Neuronal stem cell (in vitro differentiated cells): ENCODE results near the gene HES1.
"Not testable (repeated sequence)": the region's sequence is repeated elsewhere in the genome, so short reads cannot be mapped to it uniquely, and the experiment has no call there.

ENCODE experiments used
- DNase-seq: peaks from one replicate; pipeline ENCODE4 v3.0.0-alpha.2; 2013; ENCODE audit warnings: low spot score
- H2AFZ ChIP-seq: one replicate; pipeline ENCODE4 v1.6.1; 2013; ENCODE audit warnings: mild to moderate bottlenecking, low read length, inconsistent platforms
- H2AK5ac ChIP-seq: 2 replicates; pipeline ENCODE4 v1.6.1; 2013; ENCODE audit warnings: low read depth, mild to moderate bottlenecking, inconsistent platforms, low read length, moderate library complexity, mixed read lengths
- H2BK120ac ChIP-seq: 2 replicates; pipeline ENCODE4 v1.6.1; 2013; ENCODE audit warnings: low read depth, mild to moderate bottlenecking, inconsistent platforms, low read length, moderate library complexity, mixed read lengths
- H2BK12ac ChIP-seq: one replicate; pipeline ENCODE4 v1.6.1; 2013; ENCODE audit warnings: low read length, inconsistent platforms
- H2BK15ac ChIP-seq: 2 replicates; pipeline ENCODE4 v1.6.1; 2013; ENCODE audit warnings: mild to moderate bottlenecking, low read length, inconsistent platforms, mixed read lengths
- H2BK5ac ChIP-seq: one replicate; pipeline ENCODE4 v1.6.1; 2013; ENCODE audit warnings: inconsistent platforms, mild to moderate bottlenecking, low read length, moderate library complexity
- H3K14ac ChIP-seq: one replicate; pipeline ENCODE4 v1.6.1; 2013; ENCODE audit warnings: low read length, inconsistent platforms
- H3K18ac ChIP-seq: 2 replicates; pipeline ENCODE4 v1.6.1; 2013; ENCODE audit warnings: low read length, inconsistent platforms
- H3K23ac ChIP-seq: 2 replicates; pipeline ENCODE4 v1.6.1; 2013; ENCODE audit warnings: low read depth, mild to moderate bottlenecking, mixed read lengths, low read length, inconsistent platforms; ENCODE audit not compliant: poor library complexity
- H3K27ac ChIP-seq: replicated peaks from 3 replicates; pipeline ENCODE4 v1.5.1; 2013; ENCODE audit warnings: low read length, inconsistent platforms
- H3K27me3 ChIP-seq, 3 experiments: 2 replicates each; pipeline ENCODE4 v1.6.1; 2013; ENCODE audit warnings: low read length in 3 of 3, mild to moderate bottlenecking in 2 of 3, inconsistent platforms in 1 of 3, low read depth in 1 of 3, mixed read lengths in 1 of 3, moderate library complexity in 1 of 3; ENCODE audit not compliant: control insufficient read depth in 3 of 3, insufficient read depth in 3 of 3
- H3K36me3 ChIP-seq, 2 donors: replicated peaks in 1 of 2; 2 replicates each; pipeline ENCODE4 v1.6.1; 2013; ENCODE audit warnings: low read length in 2 of 2; ENCODE audit not compliant: control insufficient read depth in 2 of 2, insufficient read depth in 2 of 2
- H3K4ac ChIP-seq: 2 replicates; pipeline ENCODE4 v1.6.1; 2013; ENCODE audit warnings: inconsistent platforms, mild to moderate bottlenecking, low read length, moderate library complexity
- H3K4me1 ChIP-seq, 2 donors: 1 replicate in 1 of 2; 2 replicates in 1 of 2; pipeline ENCODE4 v1.6.1; 2013; ENCODE audit warnings: low read length in 2 of 2, low read depth in 1 of 2; ENCODE audit not compliant: control insufficient read depth in 2 of 2, insufficient read depth in 1 of 2
- H3K4me2 ChIP-seq: one replicate; pipeline ENCODE4 v1.6.1; 2013; ENCODE audit warnings: mild to moderate bottlenecking, low read length, inconsistent platforms; ENCODE audit not compliant: insufficient read depth, poor library complexity, severe bottlenecking
- H3K4me3 ChIP-seq, 2 donors: 2 replicates each; pipeline ENCODE4 v1.5.1; 2013; ENCODE audit warnings: low read length in 2 of 2, mild to moderate bottlenecking in 2 of 2, inconsistent platforms in 1 of 2, moderate library complexity in 1 of 2
- H3K79me1 ChIP-seq: one replicate; pipeline ENCODE4 v1.6.1; 2013; ENCODE audit warnings: low read depth, mild to moderate bottlenecking, inconsistent platforms, low read length, moderate library complexity
- H3K9ac ChIP-seq: one replicate; pipeline ENCODE4 v1.6.1; 2013; ENCODE audit warnings: mild to moderate bottlenecking, low read depth, low read length, inconsistent platforms; ENCODE audit not compliant: poor library complexity
- H3K9me3 ChIP-seq, 2 donors: replicated peaks in 1 of 2; 2 replicates each; pipeline versions ENCODE3 to v1.6.1; 2013; ENCODE audit warnings: low read length in 2 of 2, mild to moderate bottlenecking in 2 of 2, inconsistent platforms in 1 of 2, low read depth in 1 of 2, mixed read lengths in 1 of 2, moderate library complexity in 1 of 2; ENCODE audit not compliant: control insufficient read depth in 2 of 2, insufficient read depth in 1 of 2
- H4K8ac ChIP-seq: one replicate; pipeline ENCODE4 v1.6.1; 2013; ENCODE audit warnings: low read depth, mild to moderate bottlenecking, inconsistent platforms, low read length, moderate library complexity
- H4K91ac ChIP-seq: one replicate; pipeline ENCODE4 v1.6.1; 2013; ENCODE audit warnings: low read length, low read depth, mild to moderate bottlenecking, inconsistent platforms; ENCODE audit not compliant: poor library complexity
- WGBS, 2 donors: extraction: QIAGEN DNeasy Blood & Tissue Kit; methylation state at CpG; one replicate each; pipeline ENCODE4 v1.1.7; 2013; ENCODE audit warnings: missing lambda C conversion rate in 2 of 2, mixed read lengths in 1 of 2; ENCODE audit not compliant: insufficient read length in 2 of 2, insufficient replicate concordance in 1 of 2; ENCODE audit errors: extremely low coverage in 2 of 2; 5-methylcytosine and 5-hydroxymethylcytosine counted together

Gene HES1

DNA sequence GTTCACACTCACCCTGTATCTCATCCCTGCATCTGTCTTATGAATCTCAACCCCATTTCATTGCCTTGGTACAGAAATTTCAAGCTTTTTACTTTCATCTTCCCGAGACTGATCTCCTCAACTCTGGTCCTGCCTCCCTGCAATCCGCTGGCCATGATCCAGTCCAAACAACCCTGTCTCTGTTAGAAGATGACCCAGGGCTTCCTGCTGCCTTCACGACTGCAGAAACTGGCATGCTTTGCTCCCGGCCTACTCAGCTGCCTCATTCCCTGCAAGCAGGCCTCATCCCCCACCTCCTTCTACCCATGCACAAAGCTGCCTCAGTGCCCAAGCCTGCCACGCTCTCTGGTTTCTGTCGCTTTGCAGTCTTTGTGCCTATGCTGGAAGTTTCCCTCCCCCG, 12.4 kb downstream of the HES1 start:
- no peak overlapping the region for H2AK5ac ChIP-seq
- peak overlapping the region; percentile 51 for H2AFZ ChIP-seq
- no peak overlapping the region for H4K91ac ChIP-seq
- no peak overlapping the region for H3K4me2 ChIP-seq
- no peak overlapping the region for H3K14ac ChIP-seq
- no peak overlapping the region for H2BK5ac ChIP-seq
- H3K4me1 ChIP-seq, result peaks cover 4 to 7% of the 10 kb centered on the region in 2 donors
- no peak overlapping the region for H3K23ac ChIP-seq
- no peak overlapping the region for H2BK12ac ChIP-seq
- peaks cover 0 to 3% of the 10 kb centered on the region in 2 donors for H3K9me3 ChIP-seq
- H3K79me1 ChIP-seq, result no peaks in the 10 kb centered on the region
- no peak overlapping the region for H3K4ac ChIP-seq
- WGBS, 2 donors, result no CpG with 5 or more reads among the region's 7 CpGs
- no peak overlapping the region for H3K27ac ChIP-seq
- peak overlapping the region in 1 of 2 donors; percentile 30 for H3K4me3 ChIP-seq
- no peak overlapping the region for H2BK15ac ChIP-seq
- H2BK120ac ChIP-seq, result no peak overlapping the region
- no peak overlapping the region for H4K8ac ChIP-seq
- DNase-seq, result no peak
- H3K18ac ChIP-seq, result peak overlapping the region; percentile 1
- H3K9ac ChIP-seq, result peak overlapping the region; percentile 4
- no peaks in the 10 kb centered on the region for H3K27me3 ChIP-seq
- no peaks in the 10 kb centered on the region for H3K36me3 ChIP-seq

GRCh38 chr3:194150252-194150934, 14.4 kb downstream of the HES1 start:
- H2BK12ac ChIP-seq, result no peak overlapping the region
- H2AK5ac ChIP-seq, result no peak overlapping the region
- no peak overlapping the region for H2BK120ac ChIP-seq
- H3K79me1 ChIP-seq, result no peaks in the 10 kb centered on the region
- H2BK5ac ChIP-seq, result no peak overlapping the region
- peaks cover 4 to 11% of the 10 kb centered on the region in 2 donors for H3K9me3 ChIP-seq
- no peaks in the 10 kb centered on the region for H3K36me3 ChIP-seq
- no peak overlapping the region for H3K23ac ChIP-seq
- H3K4me3 ChIP-seq, result no peak overlapping the region
- H3K4ac ChIP-seq, result no peak overlapping the region
- no peak for DNase-seq
- no peak overlapping the region for H3K18ac ChIP-seq
- H2BK15ac ChIP-seq, result no peak overlapping the region
- H3K9ac ChIP-seq, result no peak overlapping the region
- peaks cover 4 to 7% of the 10 kb centered on the region in 2 donors for H3K4me1 ChIP-seq
- H3K14ac ChIP-seq, result no peak overlapping the region
- no peak overlapping the region for H4K91ac ChIP-seq
- WGBS, 2 donors, result no CpG with 5 or more reads among the region's 8 CpGs
- no peak overlapping the region for H3K4me2 ChIP-seq
- H3K27me3 ChIP-seq, result no peaks in the 10 kb centered on the region
- H3K27ac ChIP-seq, result no peak overlapping the region
- no peak overlapping the region for H4K8ac ChIP-seq
- no peak overlapping the region for H2AFZ ChIP-seq

DNA sequence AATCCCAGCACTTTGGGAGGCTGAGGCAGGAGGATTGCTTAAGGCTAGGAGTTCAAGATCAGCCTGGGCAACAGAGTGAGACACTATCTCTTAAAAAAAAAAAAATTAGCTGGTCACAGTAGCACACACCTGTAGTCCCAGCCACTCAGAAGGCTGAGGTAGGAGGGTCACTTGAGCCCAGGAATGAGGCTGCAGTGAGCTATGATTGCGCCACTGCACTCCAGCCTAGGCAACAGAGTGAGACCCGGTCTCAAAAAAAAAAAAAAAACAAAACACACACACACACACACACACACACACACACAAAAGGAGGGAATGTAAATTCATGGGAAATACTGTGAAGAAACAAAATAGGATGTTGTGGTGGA, 15.0 kb downstream of the HES1 start:
- H3K4me2 ChIP-seq, H3K18ac ChIP-seq, H3K14ac ChIP-seq, H3K27me3 ChIP-seq, H3K4ac ChIP-seq, H3K9ac ChIP-seq, H2BK15ac ChIP-seq, H3K23ac ChIP-seq, H3K36me3 ChIP-seq, H3K4me3 ChIP-seq, H2BK5ac ChIP-seq, H4K8ac ChIP-seq, H3K4me1 ChIP-seq, H2BK120ac ChIP-seq, H2BK12ac ChIP-seq, H4K91ac ChIP-seq, DNase-seq, H3K79me1 ChIP-seq, H2AK5ac ChIP-seq, H2AFZ ChIP-seq, H3K27ac ChIP-seq: not testable (repeated sequence)
- H3K9me3 ChIP-seq, result peaks cover 4 to 11% of the 10 kb centered on the region in 2 donors
- no CpG with 5 or more reads among the region's 2 CpGs for WGBS, 2 donors

- Histone ChIP-seq H3K79me1 (no peaks in the 10 kb centered on the region), H3K9me3 (peaks cover 7 to 9% of the 10 kb centered on the region in 2 donors), H3K36me3 (no peaks in the 10 kb centered on the region), H3K4ac (no peak overlapping the region), H2AFZ (no peak overlapping the region), H3K4me1 (peaks cover 0 to 4% of the 10 kb centered on the region in 2 donors), H3K23ac (no peak overlapping the region), H3K9ac (no peak overlapping the region), H3K18ac (peak overlapping the region; percentile 22), H4K8ac (no peak overlapping the region), H4K91ac (no peak overlapping the region), H3K4me3 (no peak overlapping the region), H2BK120ac (no peak overlapping the region), H3K14ac (no peak overlapping the region), H2BK15ac (no peak overlapping the region), H2BK12ac (no peak overlapping the region), H2BK5ac (no peak overlapping the region), H2AK5ac (no peak overlapping the region), H3K27me3 (peaks cover 0 to 21% (median 0%) of the 10 kb centered on the region in 3 experiments), H3K27ac (no peak overlapping the region), H3K4me2 (no peak overlapping the region)
- DNase-seq, result no peak
- no CpG with 5 or more reads among the region's 6 CpGs for WGBS, 2 donors
Observed at GRCh38 chr3:194154346-194154745, 18.4 kb downstream of the HES1 start.
